GM12872 (cell line): ENCODE results near the gene PTPN12.

Experiments
- TF ChIP-seq, protein P1 (sequence below): IDR thresholded peaks from 3 replicates; pipeline ENCODE4 v1.5.1; 2011; ENCODE audit warnings: low read depth, mild to moderate bottlenecking, low read length, moderate library complexity; ENCODE audit not compliant: insufficient read depth

The PTPN12 gene

DNA sequence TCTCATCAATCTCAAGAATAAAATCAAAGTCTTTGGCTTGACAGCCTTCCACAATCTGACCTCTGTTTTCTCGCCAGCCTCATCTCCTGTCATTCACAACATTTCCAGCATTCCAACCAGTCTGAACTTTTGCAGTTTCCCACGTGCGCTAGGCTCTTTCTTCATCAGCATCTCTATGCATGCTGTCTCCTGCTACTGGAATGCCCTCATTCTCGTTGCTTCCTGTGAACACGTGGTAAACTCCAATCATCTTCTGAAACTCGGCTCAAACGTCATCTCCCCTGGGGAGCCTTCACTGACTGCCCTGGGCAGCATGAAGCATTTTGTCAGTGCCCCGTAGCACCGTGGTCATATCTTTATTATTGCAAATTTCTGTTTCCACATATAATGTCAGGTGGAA lies 146.9 kb downstream of the PTPN12 start:
- TF ChIP-seq, protein P1, sequence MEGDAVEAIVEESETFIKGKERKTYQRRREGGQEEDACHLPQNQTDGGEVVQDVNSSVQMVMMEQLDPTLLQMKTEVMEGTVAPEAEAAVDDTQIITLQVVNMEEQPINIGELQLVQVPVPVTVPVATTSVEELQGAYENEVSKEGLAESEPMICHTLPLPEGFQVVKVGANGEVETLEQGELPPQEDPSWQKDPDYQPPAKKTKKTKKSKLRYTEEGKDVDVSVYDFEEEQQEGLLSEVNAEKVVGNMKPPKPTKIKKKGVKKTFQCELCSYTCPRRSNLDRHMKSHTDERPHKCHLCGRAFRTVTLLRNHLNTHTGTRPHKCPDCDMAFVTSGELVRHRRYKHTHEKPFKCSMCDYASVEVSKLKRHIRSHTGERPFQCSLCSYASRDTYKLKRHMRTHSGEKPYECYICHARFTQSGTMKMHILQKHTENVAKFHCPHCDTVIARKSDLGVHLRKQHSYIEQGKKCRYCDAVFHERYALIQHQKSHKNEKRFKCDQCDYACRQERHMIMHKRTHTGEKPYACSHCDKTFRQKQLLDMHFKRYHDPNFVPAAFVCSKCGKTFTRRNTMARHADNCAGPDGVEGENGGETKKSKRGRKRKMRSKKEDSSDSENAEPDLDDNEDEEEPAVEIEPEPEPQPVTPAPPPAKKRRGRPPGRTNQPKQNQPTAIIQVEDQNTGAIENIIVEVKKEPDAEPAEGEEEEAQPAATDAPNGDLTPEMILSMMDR, result no peak

DNA sequence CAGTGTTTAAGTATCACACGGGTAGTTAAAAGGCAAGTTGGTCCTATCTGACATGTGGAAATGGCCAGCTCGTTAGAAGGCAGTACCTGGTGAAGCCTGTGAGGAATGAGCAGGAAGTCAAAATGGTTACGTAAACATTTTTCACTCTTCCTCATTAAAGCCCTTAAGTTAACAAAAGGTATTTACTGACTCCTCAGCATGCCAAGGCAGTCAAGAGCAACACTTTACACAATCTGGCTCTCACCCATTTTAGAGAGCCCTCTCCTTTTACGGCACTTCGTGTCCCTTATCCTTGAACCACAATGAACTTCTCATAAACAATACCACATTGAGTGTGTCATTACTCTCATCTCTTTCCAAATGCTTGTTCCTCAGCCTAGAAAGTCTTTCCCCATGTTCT lies 148.1 kb downstream of the PTPN12 start:
- TF ChIP-seq, protein P1, result no peak

DNA sequence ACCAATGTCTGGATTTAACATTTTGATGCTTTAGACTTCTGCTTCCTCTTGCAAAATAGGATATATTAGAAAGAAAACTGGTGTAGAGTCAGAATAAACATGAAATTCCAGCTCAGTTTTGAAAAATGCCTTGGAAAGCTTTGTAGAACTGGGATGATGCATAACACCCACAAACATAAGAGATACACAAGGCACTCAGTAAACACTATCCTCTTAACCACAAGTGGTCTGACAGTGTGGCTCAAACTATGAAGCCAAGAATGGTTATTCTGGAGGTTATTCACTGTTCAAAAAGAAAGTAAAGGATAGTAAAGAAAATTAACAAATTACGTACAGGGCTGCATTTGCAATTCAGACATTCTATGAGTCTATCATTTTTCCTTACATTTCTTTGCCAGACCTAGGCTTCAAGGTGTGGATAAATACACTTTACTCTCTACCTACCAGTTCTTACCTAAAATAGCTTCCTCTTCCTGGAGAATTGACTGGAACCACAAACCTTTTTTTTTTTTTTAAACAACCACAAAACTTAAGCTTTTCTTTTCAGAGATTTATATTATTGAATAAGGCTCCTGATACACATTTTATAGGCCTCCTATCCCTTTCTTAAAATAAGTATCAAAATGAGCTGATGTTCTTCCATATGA lies 150.1 kb downstream of the PTPN12 start:
- TF ChIP-seq, protein P1, result no peak

DNA sequence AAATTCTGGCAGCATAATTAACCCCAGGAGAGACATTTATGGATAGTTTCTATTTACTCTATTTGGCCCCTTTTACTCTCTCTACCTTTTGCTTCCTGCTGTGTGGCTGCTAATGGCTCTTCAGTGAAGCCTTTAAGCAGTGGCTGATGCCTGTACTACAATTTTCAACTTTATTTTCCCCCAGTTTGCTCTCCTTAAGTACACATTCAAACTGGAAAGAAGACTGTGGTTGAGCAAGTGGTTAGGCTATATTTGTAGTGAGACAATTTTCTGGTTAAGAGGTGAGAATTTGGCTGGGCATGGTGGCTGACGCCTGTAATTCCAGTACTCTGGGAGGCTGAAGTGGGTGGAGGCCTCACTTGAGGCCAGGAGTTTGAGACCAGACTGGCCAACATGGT lies 150.7 kb downstream of the PTPN12 start:
- TF ChIP-seq, protein P1, result no peak
